ENCODE data around the gene DYRK1A. TPM values are rescaled to one million over a fixed set of nuclear protein-coding genes. Genes with fewer than 3 reads are reported as not detected.

The DYRK1A gene
- total RNA-seq, 6 experiments from 2014 or later, result 35.8 to 47.3 (median 42.5) TPM

- H3K27me3 Mint-ChIP-seq (ENCODE audit: insufficient read depth), result no peaks in the 10 kb centered on the region; the same call in none of the 2 replicates
- H3K4me1 Mint-ChIP-seq (ENCODE audit: low read depth), result peaks cover 69% of the 10 kb centered on the region
- DNase-seq, result no peak
- H3K27ac Mint-ChIP-seq, result no peak overlapping the region
- H3K36me3 Mint-ChIP-seq (ENCODE audit: low read depth), result peaks cover 38% of the 10 kb centered on the region
- no peak for TF ChIP-seq CTCF (IDR thresholded peaks at IDR 0.05)
- H3K9me3 Mint-ChIP-seq, result no peaks in the 10 kb centered on the region
- no peak overlapping the region for H3K4me3 Mint-ChIP-seq
Measured at GRCh38 chr21:37422382-37422781, 55.8 kb downstream of the DYRK1A start.

- Mint-ChIP-seq H3K4me1 (ENCODE audit: low read depth) (peaks cover 65% of the 10 kb centered on the region), H3K9me3 (no peaks in the 10 kb centered on the region), H3K4me3 (no peak overlapping the region), H3K27ac (no peak overlapping the region; the same call in 1 of the 2 replicates), H3K36me3 (ENCODE audit: low read depth) (peaks cover 39% of the 10 kb centered on the region), H3K27me3 (ENCODE audit: insufficient read depth) (no peaks in the 10 kb centered on the region; the same call in none of the 2 replicates)
- DNase-seq, result no peak
- TF ChIP-seq CTCF (IDR thresholded peaks at IDR 0.05), result no peak
Measured at GRCh38 chr21:37423103-37423502, 56.5 kb downstream of the DYRK1A start.

GRCh38 chr21:37424396-37424795 is 57.8 kb downstream of the DYRK1A start:
- Mint-ChIP-seq H3K36me3 (ENCODE audit: low read depth) (peaks cover 50% of the 10 kb centered on the region), H3K4me1 (ENCODE audit: low read depth) (peaks cover 55% of the 10 kb centered on the region), H3K27ac (no peak overlapping the region), H3K27me3 (ENCODE audit: insufficient read depth) (no peaks in the 10 kb centered on the region; the same call in none of the 2 replicates), H3K9me3 (no peaks in the 10 kb centered on the region), H3K4me3 (no peak overlapping the region)
- TF ChIP-seq CTCF (IDR thresholded peaks at IDR 0.05), result no peak
- DNase-seq, result no peak

- Mint-ChIP-seq H3K9me3 (no peaks in the 10 kb centered on the region), H3K27me3 (ENCODE audit: insufficient read depth) (no peaks in the 10 kb centered on the region; the same call in none of the 2 replicates), H3K4me1 (ENCODE audit: low read depth) (peaks cover 51% of the 10 kb centered on the region), H3K36me3 (ENCODE audit: low read depth) (peaks cover 54% of the 10 kb centered on the region), H3K27ac (no peak overlapping the region), H3K4me3 (no peak overlapping the region)
- TF ChIP-seq CTCF (IDR thresholded peaks at IDR 0.05), result no peak
- no peak for DNase-seq
Measured at GRCh38 chr21:37425001-37425400, 58.4 kb downstream of the DYRK1A start.

- TF ChIP-seq CTCF (IDR thresholded peaks at IDR 0.05), result no peak
- H3K9me3 Mint-ChIP-seq, result no peaks in the 10 kb centered on the region
- H3K27ac Mint-ChIP-seq, result no peak overlapping the region
- no peaks in the 10 kb centered on the region; the same call in none of the 2 replicates for H3K27me3 Mint-ChIP-seq (ENCODE audit: insufficient read depth)
- peaks cover 61% of the 10 kb centered on the region for H3K36me3 Mint-ChIP-seq (ENCODE audit: low read depth)
- peaks cover 51% of the 10 kb centered on the region for H3K4me1 Mint-ChIP-seq (ENCODE audit: low read depth)
- no peak overlapping the region for H3K4me3 Mint-ChIP-seq
- no peak for DNase-seq
Measured at GRCh38 chr21:37425684-37426083, 59.1 kb downstream of the DYRK1A start.

- H3K4me1 Mint-ChIP-seq (ENCODE audit: low read depth), result peaks cover 55% of the 10 kb centered on the region
- TF ChIP-seq CTCF (IDR thresholded peaks at IDR 0.05), result no peak
- H3K27ac Mint-ChIP-seq, result no peak overlapping the region
- peaks cover 66% of the 10 kb centered on the region for H3K36me3 Mint-ChIP-seq (ENCODE audit: low read depth)
- no peak overlapping the region for H3K4me3 Mint-ChIP-seq
- peaks cover 5% of the 10 kb centered on the region for H3K27me3 Mint-ChIP-seq (ENCODE audit: insufficient read depth)
- no peak for DNase-seq
- no peaks in the 10 kb centered on the region for H3K9me3 Mint-ChIP-seq
Measured at GRCh38 chr21:37427221-37427620, 60.6 kb downstream of the DYRK1A start.

Data from HFFc6 (cell line).